Upper lobe of left lung (tissue), 4 donors: ENCODE data around the gene RPAP2.

Source experiments
- CTCF ChIP-seq, 6 experiments: fragments of 450-650 bp in 4 of 6; fragments of 200-600 bp in 2 of 6; sonication (generic) in 2 of 6; IDR thresholded peaks; one replicate each; pipeline ENCODE4 v1.5.1; 2016 to 2019; ENCODE audit warnings: antibody characterized with exemption in 6 of 6
- POLR2A ChIP-seq, 4 donors: fragments of 450-650 bp; IDR thresholded peaks; one replicate each; pipeline ENCODE4 v1.5.1; 2016 to 2017; ENCODE audit warnings: antibody characterized with exemption in 4 of 4, mild to moderate bottlenecking in 2 of 4

- TF ChIP-seq POLR2A (IDR thresholded peaks at IDR 0.05), result no peak
- TF ChIP-seq CTCF (IDR thresholded peaks at IDR 0.05), result no peak
Observed at GRCh38 chr1:92367496-92367895, 68.6 kb downstream of the RPAP2 start.
